Activated CD4-positive, CD25-positive, alpha-beta regulatory T cell (primary cell): ENCODE measurements around the gene ZFYVE28.
"Not testable (repeated sequence)": the region's sequence is repeated elsewhere in the genome, so short reads cannot be mapped to it uniquely, and the experiment has no call there.

Source experiments
- DNase-seq, 4 experiments: peaks; one replicate each; lab custom pipeline; 2025; lab: John Stamatoyannopoulos, UW

Gene ZFYVE28

DNA sequence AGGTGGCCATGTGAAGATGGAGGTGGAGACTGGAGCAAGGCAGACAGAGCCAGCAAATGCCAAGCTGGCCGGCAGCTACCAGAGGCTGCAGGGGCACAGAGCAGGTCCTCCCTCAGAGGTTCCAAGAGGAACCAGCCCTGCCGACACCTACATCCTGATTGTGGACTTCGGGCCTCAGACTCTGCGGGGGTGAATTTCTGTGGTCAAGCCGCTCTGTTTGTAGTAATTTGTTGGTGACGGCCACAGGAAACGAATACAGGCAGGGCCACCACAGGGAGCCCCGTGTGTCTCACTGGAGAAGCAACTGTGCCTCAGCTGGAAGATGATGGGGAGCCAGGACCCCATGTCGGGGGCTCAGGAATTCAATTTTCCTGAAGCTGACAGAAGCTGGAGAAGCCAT, 28.3 kb downstream of the ZFYVE28 start:
- DNase-seq: no peak

DNA sequence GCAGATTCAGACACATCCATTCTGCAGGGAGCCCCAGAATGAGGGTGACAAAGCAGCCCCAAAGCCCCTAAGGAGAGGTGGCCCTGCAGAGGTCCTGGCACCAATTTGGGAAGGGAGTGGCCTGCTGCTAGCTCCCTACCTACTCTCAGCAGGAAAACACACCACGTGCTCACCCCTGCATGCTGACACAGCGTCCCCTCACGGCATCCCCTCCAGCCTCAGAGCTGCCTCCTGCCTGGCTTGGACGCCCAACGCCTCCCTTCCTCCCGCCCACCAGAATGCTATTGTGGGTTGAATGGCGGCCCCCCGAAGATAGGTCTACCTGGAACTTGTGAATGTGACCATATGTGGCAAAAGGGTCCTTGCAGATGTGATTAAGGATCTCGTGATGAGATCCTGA, 28.8 kb downstream of the ZFYVE28 start:
- no peak for DNase-seq

DNA sequence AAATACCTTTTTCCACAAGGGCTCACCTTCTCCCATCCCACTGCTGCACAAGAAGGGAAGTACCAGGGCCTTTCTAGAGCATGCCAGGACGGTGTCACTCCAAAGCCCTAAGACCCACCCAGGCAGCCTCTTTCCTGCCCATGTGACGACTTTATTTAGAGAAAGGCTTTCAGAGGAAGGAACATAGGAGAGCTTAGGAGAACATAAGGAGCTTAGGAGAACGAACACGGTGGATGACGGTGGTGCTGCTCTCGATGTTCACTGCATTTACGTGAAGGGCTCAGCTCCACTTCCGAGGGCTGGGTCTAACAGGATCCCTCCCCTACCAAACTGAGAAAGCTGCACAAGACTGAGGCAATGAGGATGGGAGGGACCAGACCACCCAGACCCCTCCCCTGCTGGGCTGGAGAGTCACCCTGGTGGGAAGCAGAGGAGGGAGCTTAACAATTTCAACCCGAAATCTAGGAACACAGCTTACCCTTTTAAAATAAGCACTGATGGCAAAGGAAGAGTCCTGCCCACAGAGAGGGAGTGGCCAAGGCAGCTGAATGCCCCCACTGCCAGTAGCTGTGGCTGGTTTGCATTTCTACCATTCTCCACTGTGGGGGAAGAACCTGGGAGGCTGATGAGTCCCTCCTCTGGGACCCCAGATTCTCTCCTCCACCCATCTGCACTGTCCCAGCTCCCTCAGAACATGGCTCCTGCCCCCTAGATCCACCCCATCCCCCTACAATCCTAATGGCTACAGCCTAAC, 29.8 kb downstream of the ZFYVE28 start:
- no peak for DNase-seq

DNA sequence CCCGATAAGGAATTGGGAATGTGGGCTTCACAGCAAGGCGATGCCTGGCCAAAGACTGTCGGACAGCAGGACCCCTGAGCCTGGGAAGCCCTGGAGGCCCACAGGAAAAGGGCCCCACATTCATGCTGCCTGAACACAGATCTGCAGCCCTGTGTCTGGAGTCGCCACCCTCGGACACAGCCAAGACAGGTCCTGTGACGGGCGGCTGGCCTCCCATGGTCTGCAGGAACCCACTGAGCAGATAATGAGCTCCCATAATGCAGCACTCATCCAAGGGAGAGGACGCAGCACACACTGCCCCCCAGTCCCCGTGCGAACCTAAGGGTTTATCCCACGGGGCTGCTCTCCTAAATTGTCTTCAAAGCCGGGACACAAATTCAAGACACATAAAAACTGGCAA, 30.6 kb downstream of the ZFYVE28 start:
- no peak for DNase-seq

DNA sequence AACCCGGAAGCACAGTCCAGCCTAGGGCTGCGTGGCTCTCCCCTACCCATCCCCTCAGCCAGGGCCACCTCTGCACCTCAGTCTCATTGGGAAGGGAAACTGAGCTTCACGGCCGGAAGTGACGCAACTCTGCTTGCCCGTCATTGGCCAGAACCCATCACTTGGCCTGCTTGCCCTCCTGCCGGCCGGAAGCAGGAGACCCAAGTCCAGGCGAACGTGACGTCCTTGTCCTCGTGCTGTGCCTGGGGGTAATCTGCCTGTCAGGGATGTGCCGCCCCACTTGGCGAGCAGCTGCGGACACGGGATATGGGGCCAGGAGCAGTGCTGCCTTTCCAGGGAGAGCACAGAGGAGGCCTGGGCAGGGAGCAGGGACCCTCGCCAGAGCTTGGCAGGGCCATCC, 31.2 kb downstream of the ZFYVE28 start:
- no peak for DNase-seq

DNA sequence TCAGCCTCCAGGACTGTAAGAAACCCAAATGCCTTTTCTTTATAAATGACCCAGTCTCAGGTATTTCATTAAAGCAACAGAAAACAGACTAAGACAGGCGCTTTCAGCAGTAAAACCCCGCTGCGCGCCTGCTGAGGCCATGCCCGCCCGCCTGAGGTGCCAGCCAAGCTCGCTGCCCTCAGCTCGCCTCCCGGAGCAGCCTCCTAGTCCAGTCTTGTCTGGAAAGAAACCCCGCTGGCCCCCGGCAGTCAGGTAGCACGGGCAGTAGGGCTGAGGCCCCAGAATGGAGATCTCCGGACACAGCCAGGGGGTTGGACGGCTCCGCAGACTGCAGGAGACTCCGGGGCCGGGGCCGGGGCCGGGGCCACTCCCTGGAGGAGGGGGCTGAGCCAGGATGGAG, 31.7 kb downstream of the ZFYVE28 start:
- no peak for DNase-seq

DNA sequence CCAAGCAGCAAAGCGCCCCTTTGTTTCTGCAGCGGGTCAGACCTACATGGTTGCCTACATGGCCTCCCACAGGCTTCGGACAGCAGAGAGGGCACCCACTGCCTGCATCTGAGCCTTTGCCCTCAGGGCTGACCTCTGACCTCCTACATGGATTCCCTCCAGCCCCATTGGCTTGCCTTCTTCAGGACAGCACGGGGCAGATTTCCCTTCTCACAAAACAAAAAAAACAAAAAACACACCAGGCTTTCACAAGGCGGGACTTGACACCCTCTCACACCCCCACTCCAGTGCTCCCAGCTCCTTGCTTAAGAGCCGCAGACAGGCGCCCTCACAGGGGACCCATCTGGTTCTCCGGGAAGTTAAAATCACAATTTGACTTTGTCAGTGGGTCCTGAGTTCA, 32.9 kb downstream of the ZFYVE28 start:
- no peak for DNase-seq

DNA sequence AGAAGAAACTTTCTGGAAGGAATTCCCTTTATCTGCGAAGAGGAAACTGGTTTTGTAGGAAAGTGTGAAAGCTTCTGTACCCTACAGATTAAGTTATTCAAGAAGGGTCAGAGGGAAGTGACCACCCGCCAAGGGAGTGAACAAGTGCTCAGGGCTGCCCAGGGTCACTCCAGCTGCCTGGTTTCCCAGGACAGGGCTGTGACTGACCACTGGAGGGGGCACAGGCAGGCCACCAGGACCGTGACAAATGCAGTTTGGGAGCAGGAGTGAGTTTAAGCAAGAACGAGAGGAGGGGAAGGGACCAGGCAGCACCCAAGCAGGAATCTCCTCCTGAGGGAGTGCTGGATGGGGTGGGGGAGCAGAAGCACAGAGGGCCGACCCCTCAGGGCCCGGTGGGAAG, 34.2 kb downstream of the ZFYVE28 start:
- no peak for DNase-seq

DNA sequence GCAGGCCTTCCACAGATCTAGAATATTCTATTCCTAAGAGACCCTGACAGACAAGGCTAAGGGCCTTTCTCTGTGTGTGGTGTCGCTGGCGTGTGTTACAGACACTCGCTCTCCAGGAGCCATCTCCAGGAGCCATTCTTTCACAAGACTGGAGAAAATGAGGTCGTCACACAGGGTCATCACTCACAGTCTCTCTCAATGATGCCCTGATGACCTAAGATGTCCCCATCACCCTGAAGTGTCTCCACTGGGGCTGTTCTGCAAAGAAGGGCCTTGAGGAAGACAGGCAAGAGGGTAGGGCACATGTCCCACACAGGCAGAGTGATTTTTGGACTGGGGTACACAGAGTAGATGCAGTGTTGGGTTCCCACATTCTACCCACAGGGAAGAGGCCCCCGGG, 34.7 kb downstream of the ZFYVE28 start:
- DNase-seq: no peak

DNA sequence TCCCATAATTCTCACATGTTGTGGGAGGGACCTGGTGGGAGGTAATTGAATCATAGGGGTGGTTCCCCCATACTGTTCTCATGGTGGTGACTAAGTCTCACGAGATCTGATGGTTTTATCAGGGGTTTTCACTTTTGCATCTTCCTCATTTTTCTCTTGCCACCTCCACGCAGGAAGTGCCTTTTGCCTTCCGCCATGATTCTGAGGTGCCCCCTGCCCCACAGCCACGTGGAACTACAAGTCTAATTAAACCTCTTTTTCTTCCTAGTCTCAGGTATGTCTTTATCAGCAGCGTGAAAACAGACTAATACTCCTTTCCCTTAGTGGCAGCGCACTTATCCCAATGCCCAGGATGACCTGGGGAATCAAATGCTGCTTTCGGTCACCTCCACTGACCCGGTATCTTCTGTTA, 35.2 kb downstream of the ZFYVE28 start:
- DNase-seq: not testable (repeated sequence)

DNA sequence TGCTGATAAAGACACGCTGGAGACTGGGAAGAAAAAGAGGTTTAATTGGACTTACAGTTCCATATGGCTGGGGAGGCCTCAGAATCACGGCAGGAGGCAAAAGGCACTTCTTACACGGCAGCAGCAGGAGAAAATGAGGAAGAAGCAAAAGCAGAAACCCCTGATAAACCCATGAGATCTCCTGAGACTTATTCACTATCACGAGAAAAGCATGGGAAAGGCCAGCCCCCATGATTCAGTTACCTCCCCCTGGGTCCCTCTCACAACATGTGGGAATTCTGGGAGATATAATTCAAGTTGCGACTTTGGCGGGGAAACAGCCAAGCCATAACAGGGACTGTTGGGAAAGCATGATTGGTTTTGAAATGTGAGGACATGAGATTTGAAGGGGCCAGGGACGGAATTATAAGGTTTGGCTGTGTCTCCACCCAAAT, 35.7 kb downstream of the ZFYVE28 start:
- not testable (repeated sequence) for DNase-seq

DNA sequence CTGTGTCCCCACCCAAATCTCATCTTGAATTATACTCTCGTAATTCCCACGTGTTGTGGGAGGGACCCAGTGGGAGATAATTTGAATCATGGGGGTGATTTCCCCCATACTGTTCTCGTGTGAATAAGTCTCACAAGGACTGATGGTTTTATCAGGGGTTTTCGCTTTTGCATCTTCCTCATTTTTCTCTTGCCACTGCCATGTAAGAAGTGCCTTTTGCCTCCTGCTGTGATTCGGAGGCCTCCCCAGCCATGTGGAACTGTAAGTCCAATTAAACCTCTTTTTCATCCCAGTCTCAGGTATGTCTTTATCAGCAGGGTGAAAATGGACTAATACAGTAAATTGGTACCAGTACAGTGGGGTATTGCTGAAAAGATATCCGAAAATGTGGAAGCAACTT, 37.9 kb downstream of the ZFYVE28 start:
- not testable (repeated sequence) for DNase-seq

DNA sequence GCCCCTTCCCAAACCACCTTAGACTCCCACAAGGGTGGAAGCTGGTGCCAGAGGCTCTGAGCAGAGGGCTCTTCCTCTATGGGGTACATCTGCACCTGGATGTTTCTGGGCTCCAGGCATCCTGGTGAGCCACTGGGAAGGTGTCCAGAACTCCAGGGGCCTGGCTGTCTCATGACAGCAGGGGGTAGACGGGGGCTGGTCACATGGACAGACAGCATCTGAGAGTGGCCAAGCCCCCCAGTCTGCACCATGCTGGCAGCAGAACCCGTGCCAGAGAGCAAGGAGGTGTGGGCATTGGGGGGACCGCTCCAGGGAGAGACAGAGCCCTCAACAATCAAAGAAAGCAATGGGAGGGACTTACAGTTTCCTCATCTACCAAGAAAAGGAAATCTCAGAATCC, 39.5 kb downstream of the ZFYVE28 start:
- no peak for DNase-seq

DNA sequence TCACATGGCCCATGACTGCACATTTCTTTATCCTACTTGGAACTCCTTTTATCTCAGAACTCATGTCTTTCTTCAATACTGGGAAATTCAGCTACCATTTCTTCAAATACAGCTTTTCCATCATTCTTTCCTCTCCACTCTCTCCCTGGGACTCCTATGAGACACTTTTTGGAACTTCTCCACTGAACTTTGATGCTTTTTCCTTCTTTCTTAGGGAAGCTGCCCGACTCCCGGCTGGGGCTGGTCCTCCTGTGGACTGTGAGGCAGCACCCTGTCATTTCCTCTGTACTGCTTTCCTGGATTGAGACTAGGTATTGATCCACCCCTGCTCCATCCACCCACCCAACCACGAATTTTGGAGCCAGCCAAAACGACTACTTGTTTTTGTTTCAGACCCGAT, 40.0 kb downstream of the ZFYVE28 start:
- DNase-seq: no peak

DNA sequence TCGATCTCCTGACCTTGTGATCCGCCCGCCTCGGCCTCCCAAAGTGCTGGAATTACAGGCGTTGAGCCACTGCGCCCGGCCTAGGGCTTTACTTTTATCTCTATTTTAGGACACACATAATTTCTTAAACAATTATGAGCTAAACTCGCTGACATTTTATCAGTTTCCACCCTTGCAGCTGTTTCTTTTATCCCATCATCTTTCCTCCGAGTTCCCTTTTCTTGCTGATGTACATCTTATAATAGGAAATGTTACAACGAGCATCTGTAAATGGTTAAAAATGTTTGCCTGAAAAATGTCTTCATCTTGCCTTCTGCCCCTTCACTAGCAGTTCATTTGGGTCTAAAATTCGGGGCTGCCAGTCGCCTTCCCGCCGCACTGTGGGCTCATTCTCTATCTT, 41.2 kb downstream of the ZFYVE28 start:
- no peak for DNase-seq

DNA sequence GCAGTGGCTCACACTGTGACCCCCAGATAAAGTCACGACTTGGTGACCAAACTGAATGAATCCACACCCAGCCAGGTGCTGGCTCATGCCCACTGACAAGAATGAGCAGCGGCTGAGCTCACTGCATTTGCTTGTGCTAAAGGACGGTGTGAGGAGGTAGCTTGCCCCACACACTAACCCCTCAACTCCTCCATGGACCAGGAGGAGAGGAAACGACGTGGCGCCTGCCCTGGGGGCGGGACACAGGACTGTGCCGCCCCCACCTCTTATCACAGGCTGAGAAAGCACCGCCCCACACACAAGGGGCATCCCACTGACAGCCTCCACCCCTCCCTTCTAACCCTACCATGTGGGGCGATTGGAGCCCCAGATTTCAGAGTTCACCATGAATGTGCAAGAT, 43.0 kb downstream of the ZFYVE28 start:
- DNase-seq: no peak

DNA sequence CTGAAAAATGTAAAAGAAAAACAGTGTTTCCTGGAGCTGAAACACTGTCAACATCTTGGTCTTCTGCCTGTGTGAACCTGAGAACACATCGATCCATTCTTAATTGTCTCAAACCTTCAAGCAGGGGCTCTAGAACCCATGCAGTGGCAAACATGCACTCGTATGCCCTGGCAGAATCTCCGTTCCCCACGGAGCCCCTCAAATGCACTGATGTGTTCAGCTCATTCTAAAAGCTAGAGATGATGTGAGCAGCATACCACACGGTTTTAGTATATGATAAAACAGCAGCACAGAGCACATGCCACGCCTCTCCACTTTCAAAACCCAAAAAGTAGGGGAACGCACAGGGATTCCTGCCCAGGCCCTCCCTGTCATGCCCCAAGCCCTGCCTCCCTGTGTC, 44.9 kb downstream of the ZFYVE28 start:
- no peak for DNase-seq

DNA sequence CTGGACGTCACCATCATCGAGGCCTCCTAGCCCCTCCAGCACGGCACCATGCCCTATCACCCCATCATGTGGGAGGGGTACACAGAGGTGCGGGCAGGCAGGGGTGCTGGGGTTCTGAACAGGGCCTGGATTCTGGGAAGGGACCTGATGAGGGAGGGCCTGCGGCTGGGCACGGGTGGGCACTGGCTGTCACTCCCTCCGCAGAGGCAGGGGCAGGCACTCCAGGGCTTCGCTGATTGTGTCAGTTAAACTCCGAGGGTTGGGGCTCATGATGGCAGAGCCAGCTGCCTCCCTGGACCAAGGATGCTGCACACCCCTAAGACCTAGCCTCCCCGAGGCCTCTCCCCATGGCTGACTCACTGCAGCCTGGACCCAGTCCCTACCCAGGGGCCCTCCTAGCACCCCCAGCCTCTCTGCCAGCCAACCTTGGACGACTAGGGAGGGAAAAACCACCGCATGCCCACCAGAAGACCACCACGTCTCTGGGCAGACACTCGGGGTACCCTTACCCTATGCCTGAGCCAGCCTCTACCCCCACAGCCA, 45.9 kb downstream of the ZFYVE28 start:
- no peak for DNase-seq

DNA sequence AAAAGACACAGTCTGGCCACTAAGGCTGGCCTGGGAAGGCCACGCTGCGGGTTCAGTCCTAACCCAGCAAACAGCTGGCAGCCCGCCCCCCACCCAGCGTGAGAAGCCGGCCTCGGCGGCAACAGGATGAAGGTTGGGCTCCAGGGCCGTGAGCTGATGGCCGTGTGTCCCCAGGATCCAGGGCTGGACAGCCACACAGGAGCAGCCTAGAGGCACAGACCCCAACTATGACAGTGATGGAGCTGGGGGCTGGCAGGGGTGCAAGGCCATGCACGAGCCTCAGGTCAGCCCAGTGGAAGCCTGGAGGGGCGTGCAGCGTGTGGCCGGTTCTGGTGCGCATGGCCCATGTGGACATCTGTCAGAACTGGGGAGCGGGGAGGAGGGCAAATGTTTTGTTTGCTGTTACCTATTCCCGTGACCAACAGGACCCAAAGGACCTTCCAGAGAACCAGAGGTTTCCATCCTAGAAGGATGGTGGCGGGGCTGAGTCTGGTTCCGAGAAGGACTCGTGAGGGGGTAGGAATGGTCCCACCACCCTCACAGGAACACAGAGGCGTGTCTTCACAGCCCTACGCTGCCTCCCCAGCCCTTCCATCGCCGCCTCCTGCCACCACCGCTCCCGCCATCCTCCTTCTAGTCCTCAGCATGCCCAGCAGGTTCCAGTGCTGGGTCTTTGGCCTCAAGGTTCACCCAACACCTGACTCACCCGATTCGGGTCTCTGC, 46.5 kb downstream of the ZFYVE28 start:
- DNase-seq: no peak

DNA sequence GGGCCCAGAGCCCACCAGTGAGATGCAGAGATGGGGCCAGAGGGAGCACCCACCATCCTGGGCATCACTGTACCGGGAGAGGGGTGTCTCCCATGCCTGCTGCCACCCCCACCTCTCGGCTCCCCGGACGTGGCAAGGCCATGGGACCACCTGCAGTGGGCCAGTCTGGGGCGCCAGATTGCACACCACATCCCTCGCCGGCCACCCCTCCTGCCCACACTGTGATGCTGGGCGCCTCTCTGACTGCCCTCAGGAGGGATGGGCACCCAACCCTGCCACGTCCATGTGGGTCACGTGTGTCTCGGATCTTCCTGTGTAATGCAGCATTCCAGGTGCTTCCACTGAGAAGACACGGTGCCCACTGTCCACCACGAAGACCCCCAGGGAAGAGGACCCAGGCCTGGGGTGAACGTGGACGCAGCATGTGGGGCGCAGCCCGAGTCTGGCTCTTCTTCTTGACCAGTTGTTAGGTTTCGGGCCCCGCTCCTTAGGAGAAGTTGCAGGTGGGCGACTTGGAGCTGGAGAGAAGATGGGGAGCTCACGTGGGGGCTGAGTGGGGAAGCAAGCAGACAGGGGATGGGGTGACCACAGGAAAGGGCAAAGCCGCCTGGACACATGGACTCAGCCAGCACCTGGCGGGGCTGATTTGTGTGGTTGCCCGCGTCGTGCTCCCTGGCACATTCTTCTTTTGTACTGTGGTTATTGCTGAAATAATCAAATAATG, 47.7 kb downstream of the ZFYVE28 start:
- no peak for DNase-seq

DNA sequence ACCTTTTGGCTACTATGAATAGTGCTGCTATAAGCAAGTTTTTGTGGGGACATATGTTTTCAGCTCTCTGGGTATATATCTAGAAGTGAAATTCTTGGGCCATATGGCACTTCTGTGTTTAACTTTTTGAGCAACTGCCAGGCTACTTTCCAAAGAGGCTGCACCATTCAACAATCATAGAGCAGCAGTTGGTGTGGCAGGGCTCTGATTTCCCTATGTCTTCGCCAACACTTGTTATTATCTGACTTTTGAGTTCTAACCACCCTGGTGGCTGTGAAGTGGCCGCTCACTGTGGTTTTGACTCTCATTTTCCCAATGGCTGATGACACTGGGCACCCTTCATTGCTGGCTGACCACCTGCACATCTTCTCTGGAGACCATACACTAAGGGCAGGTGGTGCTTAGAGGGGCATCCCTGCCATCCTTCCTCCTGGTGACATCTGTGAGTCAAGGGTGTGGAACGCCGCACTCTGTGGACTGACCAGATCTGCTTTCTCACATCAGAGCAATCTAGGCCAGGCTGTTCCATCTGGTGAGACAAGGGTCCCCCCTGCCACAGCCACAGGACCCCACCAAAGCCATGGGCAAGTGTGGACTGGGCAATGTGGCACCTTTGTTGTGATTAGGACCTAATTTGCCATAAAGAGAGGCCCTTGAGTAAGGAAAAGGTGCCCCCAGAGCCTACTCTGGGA, 49.6 kb downstream of the ZFYVE28 start:
- DNase-seq: no peak

DNA sequence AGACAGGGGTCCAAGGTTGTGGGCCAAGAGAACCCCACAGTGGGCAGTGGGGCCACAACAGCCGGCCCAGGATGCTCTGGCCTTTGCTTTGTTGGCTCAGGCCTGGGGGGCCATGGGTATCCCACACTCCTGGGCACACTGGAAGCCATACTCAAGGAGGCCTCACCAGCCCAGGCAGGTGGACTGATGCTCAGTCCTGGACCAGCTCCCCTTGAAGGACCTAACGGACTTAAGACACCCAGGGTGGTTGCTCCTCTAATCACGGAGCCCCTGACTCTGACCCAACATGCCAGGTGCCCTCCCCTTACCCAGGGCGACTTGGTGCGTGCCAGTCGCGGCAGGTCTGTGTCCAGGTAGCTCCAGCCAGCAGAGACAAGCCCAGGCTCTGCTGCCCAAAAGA, 50.8 kb downstream of the ZFYVE28 start:
- no peak for DNase-seq
